A204.1 (cell line): Measurements from ENCODE around the gene THY1.
"Not testable (repeated sequence)": the region's sequence is repeated elsewhere in the genome, so short reads cannot be mapped to it uniquely, and the experiment has no call there.

Source experiments
- FAIRE-seq: peaks from 2 replicates; lab custom pipeline; 2012; peaks lifted over from hg19 to GRCh38; lab: Jason Lieb, UNC

Gene THY1

GRCh38 chr11:119445379-119445778, 22.4 kb upstream of the THY1 start:
- FAIRE-seq = no peak

- FAIRE-seq = no peak
Observed at GRCh38 chr11:119441898-119442243, 18.9 kb upstream of the THY1 start.

GRCh38 chr11:119438599-119438998, 15.6 kb upstream of the THY1 start:
- no peak for FAIRE-seq

GRCh38 chr11:119437521-119437920, 14.5 kb upstream of the THY1 start:
- not testable (repeated sequence) for FAIRE-seq

- FAIRE-seq = no peak
Observed at GRCh38 chr11:119436711-119437110, 13.7 kb upstream of the THY1 start.

- no peak for FAIRE-seq
Observed at GRCh38 chr11:119436093-119436492, 13.1 kb upstream of the THY1 start.

GRCh38 chr11:119434591-119435330, 11.8 kb upstream of the THY1 start:
- FAIRE-seq = no peak

GRCh38 chr11:119433358-119433725, 10.4 kb upstream of the THY1 start:
- FAIRE-seq = no peak

- FAIRE-seq = no peak
Observed at GRCh38 chr11:119432484-119433357, 9.7 kb upstream of the THY1 start.

GRCh38 chr11:119431523-119431922, 8.6 kb upstream of the THY1 start:
- no peak for FAIRE-seq

- FAIRE-seq = no peak
Observed at GRCh38 chr11:119427279-119427678, 4.3 kb upstream of the THY1 start.

GRCh38 chr11:119426142-119426541, 3.2 kb upstream of the THY1 start:
- no peak for FAIRE-seq

- FAIRE-seq = no peak
Observed at GRCh38 chr11:119424775-119425174, 1.8 kb upstream of the THY1 start.

GRCh38 chr11:119424276-119424675, 1.3 kb upstream of the THY1 start:
- no peak for FAIRE-seq

- no peak for FAIRE-seq
Observed at GRCh38 chr11:119423509-119424254, 710 bp upstream of the THY1 start.

GRCh38 chr11:119421941-119422808, 797 bp downstream of the THY1 start:
- no peak for FAIRE-seq

GRCh38 chr11:119421351-119421750, 1.6 kb downstream of the THY1 start:
- no peak for FAIRE-seq

GRCh38 chr11:119420631-119421030, 2.3 kb downstream of the THY1 start:
- FAIRE-seq = no peak

GRCh38 chr11:119419834-119420492, 3.0 kb downstream of the THY1 start:
- FAIRE-seq = no peak

- no peak for FAIRE-seq
Observed at GRCh38 chr11:119419246-119419645, 3.7 kb downstream of the THY1 start.

GRCh38 chr11:119418759-119419158, 4.2 kb downstream of the THY1 start:
- FAIRE-seq = no peak
